ENCODE data around the gene VWF. TPM values are rescaled to one million over a fixed set of nuclear protein-coding genes. Genes with fewer than 3 reads are reported as not detected.
"Not testable (repeated sequence)": the region's sequence is repeated elsewhere in the genome, so short reads cannot be mapped to it uniquely, and the experiment has no call there.

VWF gene
- total RNA-seq, 1 donor from 2014 or later: 0.05 TPM

DNA sequence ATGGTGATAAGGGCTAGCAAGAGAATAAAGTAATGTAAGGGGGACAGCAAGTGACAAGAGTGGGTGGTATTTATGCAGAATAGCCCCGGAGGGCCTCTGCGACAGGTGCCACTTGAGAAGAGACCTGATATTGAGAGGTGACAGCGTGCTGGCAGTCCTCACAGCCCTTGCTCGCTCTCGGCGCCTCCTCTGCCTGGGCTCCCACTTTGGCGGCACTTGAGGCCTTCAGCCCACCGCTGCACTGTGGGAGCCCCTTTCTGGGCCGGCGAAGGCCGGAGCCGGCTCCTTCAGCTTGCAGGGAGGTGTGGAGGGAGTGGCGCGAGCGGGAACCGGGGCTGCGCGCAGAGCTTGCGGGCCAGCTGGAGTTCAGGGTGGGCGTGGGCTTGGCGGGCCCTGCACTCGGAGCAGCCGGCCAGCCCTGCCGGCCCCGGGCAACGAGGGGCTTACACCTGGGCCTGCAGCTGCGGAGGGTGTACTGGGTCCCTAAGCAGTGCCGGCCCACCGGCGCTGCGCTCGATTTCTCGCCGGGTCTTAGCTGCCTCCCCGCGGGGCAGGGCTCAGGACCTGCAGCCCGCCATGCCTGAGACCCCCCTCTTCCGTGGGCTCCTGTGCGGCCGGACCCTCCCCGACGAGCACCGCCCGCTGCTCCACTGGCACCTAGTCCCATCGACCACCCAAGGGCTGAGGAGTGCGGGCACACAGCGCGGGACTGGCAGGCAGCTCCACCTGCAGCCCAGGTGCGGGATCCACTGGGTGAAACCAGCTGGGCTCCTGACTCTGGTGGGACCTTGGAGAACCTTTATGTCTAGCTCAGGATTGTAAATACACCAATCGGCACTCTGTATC, 34.9 kb upstream of the VWF start:
- not testable (repeated sequence) for H3K27ac Mint-ChIP-seq (ENCODE audit: unreplicated experiment); H3K4me3 Mint-ChIP-seq (ENCODE audit: unreplicated experiment); H3K27me3 Mint-ChIP-seq (ENCODE audit: low read depth); DNase-seq (ENCODE audit: low spot score); H3K36me3 Mint-ChIP-seq (ENCODE audit: low read depth); H3K9me3 Mint-ChIP-seq (ENCODE audit: low read depth)
- H3K4me1 Mint-ChIP-seq (ENCODE audit: low read depth): peaks cover 30% of the 10 kb centered on the region

DNA sequence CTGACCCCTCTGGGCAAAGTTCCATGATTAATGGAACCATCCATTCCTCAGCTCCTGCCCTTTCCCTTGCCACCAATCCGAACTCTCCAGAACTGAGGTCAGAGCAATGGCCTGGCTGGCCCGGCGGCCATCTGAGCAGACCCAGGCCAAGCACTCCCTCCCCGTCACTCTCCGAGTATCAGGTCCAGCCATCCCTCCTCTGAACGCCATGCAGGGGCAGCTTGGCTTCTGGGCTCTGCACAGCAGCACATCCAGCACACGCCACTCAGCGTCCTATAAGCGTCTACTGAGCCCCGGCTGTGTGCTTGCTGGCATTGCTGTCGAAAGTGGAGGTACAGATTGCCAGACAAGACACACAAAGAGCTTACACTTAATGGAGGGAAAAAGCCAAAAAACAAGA, 34.3 kb upstream of the VWF start:
- H3K27me3 Mint-ChIP-seq (ENCODE audit: low read depth): no peaks in the 10 kb centered on the region
- H3K36me3 Mint-ChIP-seq (ENCODE audit: low read depth): no peaks in the 10 kb centered on the region
- H3K4me3 Mint-ChIP-seq (ENCODE audit: unreplicated experiment): no peak overlapping the region
- no peak overlapping the region for H3K27ac Mint-ChIP-seq (ENCODE audit: unreplicated experiment)
- no peak for DNase-seq (ENCODE audit: low spot score)
- TF ChIP-seq, protein P1, sequence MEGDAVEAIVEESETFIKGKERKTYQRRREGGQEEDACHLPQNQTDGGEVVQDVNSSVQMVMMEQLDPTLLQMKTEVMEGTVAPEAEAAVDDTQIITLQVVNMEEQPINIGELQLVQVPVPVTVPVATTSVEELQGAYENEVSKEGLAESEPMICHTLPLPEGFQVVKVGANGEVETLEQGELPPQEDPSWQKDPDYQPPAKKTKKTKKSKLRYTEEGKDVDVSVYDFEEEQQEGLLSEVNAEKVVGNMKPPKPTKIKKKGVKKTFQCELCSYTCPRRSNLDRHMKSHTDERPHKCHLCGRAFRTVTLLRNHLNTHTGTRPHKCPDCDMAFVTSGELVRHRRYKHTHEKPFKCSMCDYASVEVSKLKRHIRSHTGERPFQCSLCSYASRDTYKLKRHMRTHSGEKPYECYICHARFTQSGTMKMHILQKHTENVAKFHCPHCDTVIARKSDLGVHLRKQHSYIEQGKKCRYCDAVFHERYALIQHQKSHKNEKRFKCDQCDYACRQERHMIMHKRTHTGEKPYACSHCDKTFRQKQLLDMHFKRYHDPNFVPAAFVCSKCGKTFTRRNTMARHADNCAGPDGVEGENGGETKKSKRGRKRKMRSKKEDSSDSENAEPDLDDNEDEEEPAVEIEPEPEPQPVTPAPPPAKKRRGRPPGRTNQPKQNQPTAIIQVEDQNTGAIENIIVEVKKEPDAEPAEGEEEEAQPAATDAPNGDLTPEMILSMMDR (IDR thresholded peaks at IDR 0.05): no peak
- peaks cover 30% of the 10 kb centered on the region for H3K4me1 Mint-ChIP-seq (ENCODE audit: low read depth)
- H3K9me3 Mint-ChIP-seq (ENCODE audit: low read depth): no peaks in the 10 kb centered on the region

DNA sequence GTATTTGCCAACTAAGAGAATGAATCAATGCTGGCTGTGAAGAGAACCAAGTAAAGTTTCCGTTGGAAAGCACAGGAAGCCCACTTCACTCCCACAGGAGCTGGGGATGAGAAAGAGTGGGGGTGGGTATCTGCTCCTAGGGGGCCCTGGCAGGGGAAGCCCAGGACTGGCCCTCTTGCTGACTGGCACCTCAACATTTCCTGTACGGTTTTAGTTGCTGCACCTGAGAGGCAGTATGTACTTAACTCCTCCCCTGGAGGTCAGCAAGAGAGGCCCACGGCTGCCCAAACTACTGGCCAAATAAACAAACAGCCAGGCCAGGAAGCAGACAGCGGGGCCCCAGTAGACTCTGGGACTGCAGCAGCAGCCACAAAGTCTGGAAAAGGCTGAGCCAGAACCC, 33.8 kb upstream of the VWF start:
- no peaks in the 10 kb centered on the region for H3K36me3 Mint-ChIP-seq (ENCODE audit: low read depth)
- no peak overlapping the region for H3K4me3 Mint-ChIP-seq (ENCODE audit: unreplicated experiment)
- H3K27ac Mint-ChIP-seq (ENCODE audit: unreplicated experiment): no peak overlapping the region
- H3K9me3 Mint-ChIP-seq (ENCODE audit: low read depth): no peaks in the 10 kb centered on the region
- no peak for DNase-seq (ENCODE audit: low spot score)
- no peaks in the 10 kb centered on the region for H3K27me3 Mint-ChIP-seq (ENCODE audit: low read depth)
- H3K4me1 Mint-ChIP-seq (ENCODE audit: low read depth): peaks cover 30% of the 10 kb centered on the region
- TF ChIP-seq, protein P1 (IDR thresholded peaks at IDR 0.05): no peak

DNA sequence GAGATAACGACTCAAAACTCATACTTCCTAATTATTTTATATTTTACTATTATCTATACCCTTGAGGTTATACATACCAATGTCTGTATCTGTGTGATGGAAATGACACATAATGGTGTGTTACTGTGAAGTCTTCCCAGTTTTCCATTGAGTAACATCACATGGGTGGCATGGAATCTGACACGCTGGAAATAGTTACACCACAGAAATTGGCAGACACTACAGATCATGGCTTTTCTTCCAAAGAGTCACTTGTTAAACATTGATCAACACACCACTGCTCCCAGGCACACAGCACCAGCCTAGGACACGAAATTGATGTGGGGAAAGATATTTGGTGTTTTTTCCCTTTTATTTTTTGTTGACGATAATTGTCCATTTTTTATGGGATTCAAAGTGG, 33.0 kb upstream of the VWF start:
- no peak for DNase-seq (ENCODE audit: low spot score)
- Mint-ChIP-seq H3K36me3 (ENCODE audit: low read depth) (no peaks in the 10 kb centered on the region), H3K27me3 (ENCODE audit: low read depth) (no peaks in the 10 kb centered on the region), H3K9me3 (ENCODE audit: low read depth) (no peaks in the 10 kb centered on the region), H3K4me1 (ENCODE audit: low read depth) (peaks cover 30% of the 10 kb centered on the region), H3K4me3 (ENCODE audit: unreplicated experiment) (no peak overlapping the region), H3K27ac (ENCODE audit: unreplicated experiment) (no peak overlapping the region)
- TF ChIP-seq, protein P1 (IDR thresholded peaks at IDR 0.05): no peak

DNA sequence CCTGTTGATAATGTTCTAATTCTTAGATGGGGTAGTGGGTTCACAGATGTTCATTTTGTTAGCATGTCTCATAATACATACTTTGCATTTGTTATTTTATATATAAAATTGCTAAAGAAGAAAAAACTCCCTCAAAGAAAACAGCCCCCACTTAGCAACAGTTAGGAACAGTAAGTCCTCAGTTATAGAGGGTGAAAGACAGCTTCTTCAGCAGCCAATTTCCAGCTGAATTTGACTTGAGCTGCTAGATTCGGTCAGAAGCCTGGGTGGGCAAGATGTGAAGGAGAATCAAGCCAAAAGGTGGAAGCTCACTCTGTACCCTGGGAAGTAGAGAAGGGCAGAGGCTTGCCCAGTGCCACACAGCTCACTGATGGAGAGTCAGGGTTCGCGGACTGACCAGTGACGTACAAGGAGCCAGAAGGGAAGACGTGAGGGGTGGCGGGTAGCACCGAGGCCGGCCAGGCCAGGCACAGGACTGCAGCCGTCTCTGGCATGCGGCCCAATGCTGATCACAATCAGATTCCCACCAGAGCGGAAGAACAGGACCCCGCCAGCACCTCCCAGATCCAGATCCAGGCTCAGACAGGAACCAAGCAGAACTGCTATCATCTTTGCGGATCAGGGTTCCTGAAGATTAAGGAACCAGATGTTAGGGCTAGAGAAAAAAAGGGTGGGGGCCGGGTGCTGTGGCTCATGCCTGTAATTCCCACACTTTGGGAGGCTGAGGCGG, 30.4 kb upstream of the VWF start:
- TF ChIP-seq, protein P1 (IDR thresholded peaks at IDR 0.05): no peak
- Mint-ChIP-seq H3K27ac (ENCODE audit: unreplicated experiment) (no peak overlapping the region), H3K36me3 (ENCODE audit: low read depth) (no peaks in the 10 kb centered on the region), H3K9me3 (ENCODE audit: low read depth) (no peaks in the 10 kb centered on the region), H3K4me3 (ENCODE audit: unreplicated experiment) (no peak overlapping the region), H3K4me1 (ENCODE audit: low read depth) (peaks cover 13% of the 10 kb centered on the region), H3K27me3 (ENCODE audit: low read depth) (no peaks in the 10 kb centered on the region)
- DNase-seq (ENCODE audit: low spot score): no peak

DNA sequence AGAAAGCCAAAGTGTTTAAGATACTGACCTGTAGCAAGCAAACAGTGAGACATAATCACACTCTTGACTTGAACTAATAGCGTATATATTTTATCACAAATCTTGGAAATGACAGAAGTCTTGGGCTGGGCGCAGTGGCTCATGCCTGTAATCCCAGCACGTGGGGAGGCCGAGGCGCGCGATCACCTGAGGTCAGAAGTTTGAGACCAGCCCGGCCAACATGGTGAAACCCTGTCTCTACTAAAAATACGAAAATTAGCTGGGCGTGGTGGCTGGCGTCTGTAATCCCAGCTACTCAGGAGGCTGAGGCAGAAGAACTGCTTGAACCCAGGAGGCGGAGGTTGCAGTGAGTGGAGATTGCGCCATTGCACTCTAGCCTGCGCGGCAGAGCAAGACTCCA, 24.3 kb upstream of the VWF start:
- H3K4me3 Mint-ChIP-seq (ENCODE audit: unreplicated experiment); H3K36me3 Mint-ChIP-seq (ENCODE audit: low read depth); H3K27me3 Mint-ChIP-seq (ENCODE audit: low read depth); H3K27ac Mint-ChIP-seq (ENCODE audit: unreplicated experiment); H3K9me3 Mint-ChIP-seq (ENCODE audit: low read depth); H3K4me1 Mint-ChIP-seq (ENCODE audit: low read depth); DNase-seq (ENCODE audit: low spot score): not testable (repeated sequence)

Measured in chondrocyte (in vitro differentiated cells).